Stimulated activated CD4-positive, alpha-beta T cell treated with anti-CD3 and anti-CD28 coated beads, TNF-alpha, amount 100 ng/mL, for 4 hours (primary cell): ENCODE results near the gene STAP2.
A peak's percentile ranks its signal among the peaks of the same experiment; 100 is the strongest.

Experiments
- DNase-seq, 3 experiments: peaks; one replicate each; pipeline ENCODE4 v3.0.0-alpha.2; 2020; ENCODE audit warnings: low read depth in 3 of 3

The STAP2 gene

DNA sequence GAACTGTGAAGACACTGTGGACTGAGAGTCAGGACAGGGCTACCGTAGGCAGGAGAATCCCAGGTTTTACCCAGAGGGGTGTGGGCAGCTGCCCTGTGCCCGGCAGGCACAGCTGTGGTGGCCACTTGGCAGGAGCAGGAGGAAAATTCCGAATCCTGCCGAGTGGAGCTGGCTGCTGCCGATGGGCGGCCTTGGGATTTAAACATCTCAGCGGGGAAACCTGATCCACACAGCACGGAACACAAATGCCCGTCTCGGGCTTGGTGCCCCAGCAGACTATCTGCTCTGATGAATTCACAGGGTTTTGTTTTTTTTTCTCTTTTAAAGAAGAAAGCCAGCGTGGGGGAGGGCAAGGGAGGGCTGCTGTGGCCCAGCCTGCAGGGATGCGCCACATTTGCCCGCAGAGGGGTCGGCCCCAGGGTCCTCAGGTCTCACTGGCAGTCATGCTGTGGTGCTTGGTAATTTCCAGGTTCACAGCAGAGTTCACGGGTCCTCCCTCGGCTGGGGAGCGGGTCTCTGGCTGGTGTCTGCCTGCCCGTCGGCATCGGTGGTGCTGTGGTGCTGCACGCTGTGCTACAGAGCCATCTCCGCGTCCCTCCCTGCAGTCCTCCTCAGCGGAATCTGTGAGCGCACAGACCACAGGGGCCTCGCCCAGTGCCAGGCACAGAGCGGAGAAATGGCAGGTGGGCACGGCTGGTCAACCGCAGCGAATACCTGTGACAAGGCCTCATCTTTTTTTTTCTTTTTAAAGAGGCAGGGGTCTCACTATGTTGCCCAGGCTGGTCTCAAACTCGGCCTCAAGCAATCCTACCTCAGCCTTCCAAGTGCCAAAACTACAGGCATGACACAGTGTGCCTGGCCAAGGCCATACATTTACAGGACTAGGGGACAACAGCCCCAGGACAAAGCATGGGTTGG, 32.9 kb upstream of the STAP2 start:
- no peak for DNase-seq

- DNase-seq: no peak
Measured at GRCh38 chr19:4370418-4371041, 31.9 kb upstream of the STAP2 start.

DNA sequence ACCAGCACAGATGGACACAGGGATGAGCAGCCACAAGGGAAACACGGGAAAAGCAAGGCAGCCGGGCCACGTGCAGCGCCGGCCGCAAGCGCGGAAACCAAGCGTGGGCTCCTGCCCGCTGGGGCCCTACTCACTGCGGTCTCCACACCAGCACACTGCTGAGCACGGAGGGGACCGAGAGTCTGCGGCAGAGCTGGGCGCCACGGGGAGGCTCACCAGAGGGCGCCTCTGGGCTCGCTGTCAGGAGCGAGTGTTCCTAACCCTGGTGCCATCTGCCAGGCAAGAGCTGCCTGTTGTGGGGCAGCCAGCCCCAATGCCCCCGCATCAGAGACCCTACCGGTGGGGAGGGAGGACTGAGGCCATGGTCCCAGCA, 31.2 kb upstream of the STAP2 start:
- peak; percentile 55 to 64 (median 62) for DNase-seq

GRCh38 chr19:4369109-4369887, 30.7 kb upstream of the STAP2 start:
- peak; percentile 32 to 43 (median 33) for DNase-seq

GRCh38 chr19:4368128-4368820, 29.6 kb upstream of the STAP2 start:
- DNase-seq: no peak

DNA sequence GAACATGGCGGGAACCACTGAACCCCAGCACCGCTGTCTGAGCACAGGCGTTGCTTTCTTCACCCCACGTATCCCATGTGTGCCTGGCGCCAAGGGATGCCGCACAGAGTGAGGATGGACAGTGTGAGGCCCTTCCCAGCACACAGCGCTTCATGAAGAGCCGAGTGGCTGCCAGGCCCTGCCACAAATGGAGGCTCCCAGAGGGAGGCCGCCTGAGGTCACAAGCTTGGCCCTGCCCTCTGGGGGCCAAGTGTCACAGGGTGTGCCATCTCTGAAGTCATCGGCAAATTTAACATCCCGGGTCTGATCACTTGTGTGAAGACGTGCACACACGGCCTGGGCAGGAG, 29.1 kb upstream of the STAP2 start:
- DNase-seq: no peak

GRCh38 chr19:4367336-4367723, 28.7 kb upstream of the STAP2 start:
- DNase-seq: no peak

- DNase-seq: no peak
Measured at GRCh38 chr19:4366666-4367335, 28.2 kb upstream of the STAP2 start.

- no peak for DNase-seq
Measured at GRCh38 chr19:4365791-4366665, 27.4 kb upstream of the STAP2 start.

DNA sequence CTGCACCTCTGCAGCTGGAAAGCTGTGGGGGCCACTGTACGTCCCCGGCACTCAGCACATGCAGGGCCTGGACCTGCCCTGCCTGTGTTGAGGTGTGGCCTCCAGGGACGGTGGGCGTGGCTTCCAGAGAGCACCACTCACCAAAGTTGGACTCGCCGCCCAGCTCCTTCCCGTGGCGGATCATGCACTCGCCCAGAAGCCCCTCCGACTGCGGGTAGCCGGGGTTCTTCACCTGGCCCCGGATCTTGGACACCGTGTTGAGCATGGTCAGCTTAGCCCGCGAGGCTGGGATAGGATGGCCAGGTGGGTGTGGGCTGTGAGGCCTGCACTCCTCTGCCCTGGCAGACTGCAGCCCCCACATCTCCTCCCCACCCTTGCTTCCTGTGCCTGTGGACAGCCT, 26.7 kb upstream of the STAP2 start:
- DNase-seq: no peak

DNA sequence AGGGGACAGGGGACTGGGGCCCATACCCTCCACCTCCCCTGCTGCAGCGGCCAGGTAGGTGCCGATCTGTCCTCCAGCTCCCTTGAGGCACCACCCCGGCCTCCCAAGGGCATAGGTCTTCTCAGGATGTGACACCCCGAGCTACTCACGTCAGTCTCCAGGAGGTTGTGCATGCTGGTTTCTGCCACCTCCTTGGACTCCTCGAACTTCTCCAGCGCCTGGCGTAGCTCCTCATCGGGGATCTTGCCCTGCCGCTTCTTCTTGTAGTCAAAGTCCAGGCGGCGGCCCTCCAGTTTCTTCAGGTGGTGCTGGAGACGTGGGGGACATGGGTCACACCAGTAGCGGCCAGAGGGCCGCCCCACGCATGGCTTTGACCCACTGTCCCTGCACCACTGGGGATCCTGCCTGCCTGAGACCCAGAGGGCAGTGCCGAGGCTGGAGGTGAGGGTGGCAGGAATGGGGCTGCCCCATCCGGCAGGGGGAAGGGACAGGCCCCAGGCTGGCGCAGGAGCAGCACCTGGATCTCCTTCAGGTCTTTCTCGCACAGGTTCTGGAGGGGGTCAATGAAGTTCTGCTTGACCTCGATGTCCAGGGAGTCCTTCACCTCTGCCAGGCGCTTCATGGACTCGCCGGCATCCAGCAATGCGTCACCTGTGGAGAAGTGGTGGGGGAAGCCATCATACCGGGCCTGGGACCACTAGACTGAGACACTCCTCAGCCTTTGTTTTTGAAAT, 25.1 kb upstream of the STAP2 start:
- DNase-seq: no peak

DNA sequence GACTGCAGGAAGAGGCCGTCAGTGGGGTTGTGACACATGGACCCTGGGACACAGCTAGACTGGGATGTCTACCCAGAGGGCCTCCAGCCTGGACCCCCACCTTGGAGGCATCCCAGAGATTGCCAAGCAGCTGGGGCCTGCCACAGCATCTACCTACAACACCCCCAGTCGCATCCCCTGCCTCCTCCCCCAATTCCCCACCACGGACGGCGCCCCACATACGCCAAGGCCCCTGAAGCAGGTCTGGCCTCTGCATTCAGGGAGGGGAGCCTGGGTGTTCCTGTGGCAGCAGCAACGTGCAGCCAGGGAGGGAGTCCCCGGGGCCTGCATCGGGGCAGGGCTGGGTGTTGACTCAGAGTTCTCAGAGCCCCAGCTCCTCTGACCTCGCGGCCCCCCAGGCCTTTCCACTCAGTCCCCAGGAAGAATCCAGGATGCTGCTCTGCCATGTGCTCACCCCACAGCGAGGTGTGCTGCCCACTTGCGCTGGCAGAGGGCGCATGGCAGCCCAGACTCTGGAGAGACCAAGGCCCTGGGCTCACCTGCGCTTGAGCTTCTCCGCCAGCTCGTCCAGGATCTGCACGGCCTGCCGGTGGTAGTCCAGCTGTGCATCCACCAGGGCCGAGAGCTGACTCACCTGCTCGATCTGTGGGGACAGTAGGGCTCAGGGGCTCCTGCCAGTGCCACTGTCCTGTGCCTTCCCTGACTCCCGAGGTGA, 24.4 kb upstream of the STAP2 start:
- no peak for DNase-seq

GRCh38 chr19:4362101-4362828, 23.6 kb upstream of the STAP2 start:
- DNase-seq: no peak

GRCh38 chr19:4361152-4362046, 22.8 kb upstream of the STAP2 start:
- DNase-seq: no peak

GRCh38 chr19:4360641-4361151, 22.1 kb upstream of the STAP2 start:
- DNase-seq: no peak

DNA sequence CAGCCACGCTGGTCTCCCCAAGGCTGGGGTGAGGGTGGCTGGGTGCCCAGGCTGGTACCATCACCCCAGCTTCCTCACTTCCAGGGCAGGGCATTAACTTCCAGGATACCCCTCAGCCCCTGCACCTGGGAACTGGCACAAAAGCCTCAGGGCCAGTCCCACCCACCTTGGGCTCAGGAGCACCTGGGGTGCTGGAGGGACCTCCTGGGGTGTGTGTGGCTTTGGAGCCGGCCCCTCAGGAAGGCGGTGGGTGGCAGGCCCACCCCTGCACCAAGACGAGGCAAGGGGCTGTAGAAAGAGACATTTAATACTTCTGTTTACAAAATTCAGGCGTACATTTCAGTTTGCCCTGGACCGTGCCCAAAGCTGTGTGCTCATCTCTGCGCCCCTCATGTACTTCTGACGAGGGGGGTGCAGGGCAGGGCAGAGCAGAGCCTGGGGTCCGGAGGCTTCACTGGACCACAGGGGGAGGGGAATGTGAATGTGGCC, 21.5 kb upstream of the STAP2 start:
- no peak for DNase-seq

DNA sequence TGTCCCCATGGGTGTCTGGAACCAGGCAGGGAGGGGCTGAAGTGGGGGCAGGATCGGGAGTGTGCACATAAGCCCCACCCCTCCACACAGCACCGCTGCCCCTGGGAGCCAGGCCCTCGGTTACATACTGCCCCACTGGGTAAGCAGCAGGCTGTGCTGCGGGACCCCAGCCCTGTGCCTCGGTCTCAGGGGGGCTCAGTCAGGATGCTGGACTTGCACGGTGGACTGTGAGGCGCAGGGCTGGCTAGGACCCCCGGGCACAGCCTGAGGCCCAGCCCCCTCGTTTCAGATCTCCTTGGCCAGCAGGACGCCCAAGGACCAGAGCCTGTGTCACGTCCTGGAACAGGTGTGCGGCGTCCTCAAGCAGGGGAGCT, 21.0 kb upstream of the STAP2 start:
- DNase-seq: no peak
